RCC 7860 (cell line): ENCODE data around the gene CNTN5.
"Not testable (repeated sequence)": the region's sequence is repeated elsewhere in the genome, so short reads cannot be mapped to it uniquely, and the experiment has no call there.

Source experiments
- DNase-seq: peaks from one replicate; pipeline ENCODE4 v3.0.0-alpha.2; 2015; ENCODE audit warnings: low spot score
- FAIRE-seq: peaks from 2 replicates; lab custom pipeline; 2012; peaks lifted over from hg19 to GRCh38; lab: Jason Lieb, UNC

The CNTN5 gene

DNA sequence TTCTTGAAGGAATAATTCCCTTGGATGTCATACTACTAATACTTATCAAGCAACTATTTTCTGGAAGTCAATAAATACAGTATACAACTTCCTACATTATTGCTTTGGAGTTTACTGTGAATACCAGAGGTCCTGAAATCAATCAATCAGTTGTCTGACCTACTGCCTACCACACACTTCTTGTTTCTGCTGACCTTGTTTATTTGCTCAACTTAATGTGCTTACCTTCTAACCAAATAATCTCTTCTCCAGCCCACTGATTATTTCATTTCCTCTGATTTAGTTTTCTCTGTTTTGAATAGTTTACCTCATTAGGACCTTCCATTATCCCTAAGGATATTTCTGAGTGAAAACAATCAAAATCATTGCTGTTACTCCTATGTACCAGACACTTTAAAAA, 1142.7 kb downstream of the CNTN5 start:
- DNase-seq: no peak
- no peak for FAIRE-seq

DNA sequence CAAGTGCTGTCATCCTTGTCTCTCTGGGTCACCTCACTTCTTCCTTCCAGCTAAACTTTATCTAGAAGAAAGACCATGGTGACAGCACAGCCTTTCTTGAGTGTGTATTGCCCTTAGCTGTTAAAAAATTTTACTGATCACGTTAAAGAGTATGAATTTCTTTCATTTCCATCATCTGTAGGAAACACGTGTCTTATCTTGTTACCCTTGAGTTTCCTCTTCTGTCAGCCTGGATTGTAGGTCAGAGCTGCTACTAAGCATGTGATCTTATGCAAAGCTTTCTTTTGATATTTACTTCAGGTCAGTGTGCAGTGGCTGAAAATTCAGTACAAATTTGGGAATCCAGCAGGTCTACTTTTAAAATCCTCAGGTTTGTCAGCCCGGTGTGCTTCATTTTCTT, 1154.1 kb downstream of the CNTN5 start:
- FAIRE-seq (no peak), DNase-seq (no peak)

DNA sequence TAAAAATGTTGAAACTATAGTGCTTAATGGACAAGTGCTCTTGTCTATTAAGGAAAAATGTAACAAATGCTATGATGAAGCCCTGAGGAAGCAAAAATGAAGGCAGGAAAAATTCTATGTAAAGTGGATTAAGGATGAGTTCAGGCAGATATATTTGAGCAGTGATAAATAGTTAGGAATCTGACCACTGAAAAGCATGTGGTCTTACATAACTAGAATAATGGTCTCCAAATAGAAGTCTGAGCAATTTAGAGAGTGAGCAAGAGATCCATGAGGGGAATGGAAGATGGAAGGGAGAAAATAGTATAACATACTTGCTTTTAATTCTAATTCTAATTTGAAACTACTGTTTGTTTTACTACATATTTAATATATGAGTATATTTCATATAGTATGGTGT, 1155.7 kb downstream of the CNTN5 start:
- no peak for DNase-seq
- FAIRE-seq: no peak

DNA sequence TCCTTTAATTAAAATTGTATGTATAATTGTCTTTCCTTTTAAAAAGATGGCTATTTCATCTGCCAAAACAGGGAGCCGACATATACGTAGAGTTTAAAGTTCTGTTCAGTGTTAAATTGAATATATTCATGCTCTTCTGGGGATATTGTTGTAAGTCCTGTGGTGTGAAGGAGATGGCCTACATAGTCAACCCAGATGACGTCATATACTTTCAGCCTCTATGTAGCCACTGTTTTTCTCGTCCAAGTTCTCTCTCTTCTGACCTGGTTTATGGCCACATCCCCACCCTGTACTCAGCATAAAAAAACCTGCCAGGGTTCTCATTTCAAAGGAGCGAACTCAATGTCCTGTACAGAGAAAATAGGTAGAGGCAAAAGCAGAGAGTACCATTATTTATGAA, 1156.9 kb downstream of the CNTN5 start:
- DNase-seq (no peak), FAIRE-seq (no peak)

DNA sequence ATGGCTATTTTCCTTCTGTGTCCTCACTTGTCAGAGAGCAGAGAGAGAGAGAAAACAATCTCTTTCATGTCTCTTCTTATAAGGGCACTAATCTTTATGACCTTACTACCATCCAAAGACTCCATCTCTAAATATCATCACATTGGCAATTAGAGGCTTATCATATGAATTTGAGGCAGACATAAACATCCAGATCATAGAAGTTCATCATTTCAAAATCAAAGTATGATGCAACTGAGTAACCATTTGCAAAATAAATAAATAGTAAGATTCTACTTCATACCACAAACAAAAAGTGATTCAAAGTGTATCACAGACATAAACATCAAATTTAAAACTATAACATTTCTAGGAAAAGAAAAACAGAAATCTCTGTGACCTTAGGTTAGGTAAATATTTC, 1161.6 kb downstream of the CNTN5 start:
- no peak for FAIRE-seq

DNA sequence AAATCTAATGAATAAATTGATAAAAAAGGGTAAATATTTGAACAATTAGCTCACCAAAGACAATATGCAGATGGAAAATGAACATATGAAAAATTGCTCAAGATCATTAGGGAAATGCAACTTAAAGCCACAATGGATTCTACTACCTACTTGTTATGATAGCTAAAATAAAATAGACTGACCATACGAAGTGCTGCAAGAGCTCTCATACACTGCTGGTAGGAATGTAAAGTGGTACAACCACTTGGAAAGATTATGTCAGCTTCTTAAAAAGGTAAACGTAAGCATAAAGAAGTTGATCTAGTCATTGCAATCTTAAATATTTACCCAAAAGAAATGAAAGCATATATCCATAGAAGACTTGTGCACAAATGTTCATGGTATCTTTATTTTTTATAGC, 1162.2 kb downstream of the CNTN5 start:
- FAIRE-seq (no peak), DNase-seq (no peak)

More for the DNA sequence above, 1161.6 kb downstream of the CNTN5 start:
- no peak for DNase-seq

DNA sequence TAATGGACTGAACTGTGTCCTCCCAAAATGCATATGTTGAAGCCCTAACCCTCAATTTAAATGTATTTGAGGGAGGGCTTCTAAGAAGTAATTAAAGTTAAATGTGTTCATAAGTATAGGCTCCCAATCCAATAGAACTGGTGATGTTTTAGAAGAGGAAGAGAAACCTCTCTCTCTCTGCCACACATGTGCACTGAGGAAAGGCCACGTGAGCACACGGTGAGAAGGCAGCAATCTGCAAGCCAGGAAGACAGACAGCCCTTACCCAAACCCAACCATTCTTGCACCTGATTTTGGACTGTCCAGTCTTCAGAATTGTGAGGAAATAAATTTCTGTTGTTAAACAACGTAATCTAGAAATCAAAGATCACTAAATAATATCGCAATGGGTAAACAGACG, 1164.8 kb downstream of the CNTN5 start:
- no peak for DNase-seq
- FAIRE-seq: no peak

DNA sequence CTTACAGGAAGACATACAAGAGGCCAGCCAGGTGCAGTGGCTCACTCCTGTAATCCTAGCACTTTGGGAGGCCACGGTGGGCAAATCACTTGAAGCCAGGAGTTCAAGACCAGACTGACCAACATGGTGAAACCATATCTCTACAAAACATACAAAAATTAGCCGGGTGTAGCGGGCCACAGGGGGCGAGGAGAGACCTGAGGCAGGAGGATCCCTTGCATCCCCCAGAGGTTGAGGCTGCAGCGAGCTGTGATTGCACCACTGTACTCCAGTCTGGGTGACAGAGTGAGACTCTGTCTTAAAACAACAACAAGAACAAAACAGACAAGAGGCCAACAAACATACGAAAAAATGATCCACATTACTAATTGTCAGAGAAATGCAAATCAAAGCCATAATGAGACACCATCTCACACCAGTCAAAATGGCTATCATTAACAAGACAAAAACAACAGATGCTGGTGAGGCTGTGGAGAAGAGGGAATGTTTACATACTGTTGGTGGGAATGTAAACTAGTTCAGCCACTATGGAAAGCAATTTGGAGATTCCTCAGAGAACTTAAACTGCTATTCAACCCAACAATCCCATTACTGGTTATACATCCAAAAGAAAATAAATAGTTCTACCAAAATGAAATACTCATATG, 1167.5 kb downstream of the CNTN5 start:
- DNase-seq: no peak
- FAIRE-seq: no peak

DNA sequence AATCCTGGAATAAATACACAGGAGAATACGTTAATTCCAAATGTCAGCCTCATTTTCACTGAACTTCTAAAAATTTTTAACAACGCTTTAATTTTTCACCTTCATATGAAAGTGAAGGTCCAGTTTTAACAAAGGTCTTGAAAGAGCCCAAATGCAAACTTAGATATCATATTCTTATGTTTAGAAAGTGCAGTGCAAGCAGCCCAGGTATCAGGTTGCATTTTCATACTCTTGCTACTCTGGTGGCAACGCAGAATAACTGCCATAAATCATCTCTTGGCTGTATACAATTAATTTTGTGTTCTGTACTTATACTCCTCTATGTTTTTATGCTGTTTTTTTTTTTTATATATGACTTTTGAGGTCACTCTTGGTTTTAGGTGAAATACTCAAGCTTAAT, 1169.6 kb downstream of the CNTN5 start:
- DNase-seq (no peak), FAIRE-seq (no peak)

DNA sequence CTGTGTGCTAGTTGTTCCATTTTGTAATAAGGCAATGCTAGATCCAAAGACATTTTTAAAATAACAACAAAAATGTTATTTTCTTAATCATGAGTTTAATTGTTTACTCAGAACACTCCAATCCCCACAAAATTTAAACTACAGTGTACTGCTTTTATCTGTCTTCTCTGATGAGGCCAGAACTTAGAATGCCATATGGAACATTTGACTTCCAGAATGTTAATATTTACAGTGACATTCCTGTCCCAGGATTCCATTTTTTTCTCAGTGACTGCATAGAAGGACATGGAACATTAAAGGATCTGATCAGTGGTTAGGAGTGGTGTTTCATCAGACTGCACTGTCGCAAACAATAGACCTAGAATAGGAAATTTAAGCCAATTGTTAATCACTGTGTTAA, 1171.4 kb downstream of the CNTN5 start:
- DNase-seq: no peak
- no peak for FAIRE-seq

DNA sequence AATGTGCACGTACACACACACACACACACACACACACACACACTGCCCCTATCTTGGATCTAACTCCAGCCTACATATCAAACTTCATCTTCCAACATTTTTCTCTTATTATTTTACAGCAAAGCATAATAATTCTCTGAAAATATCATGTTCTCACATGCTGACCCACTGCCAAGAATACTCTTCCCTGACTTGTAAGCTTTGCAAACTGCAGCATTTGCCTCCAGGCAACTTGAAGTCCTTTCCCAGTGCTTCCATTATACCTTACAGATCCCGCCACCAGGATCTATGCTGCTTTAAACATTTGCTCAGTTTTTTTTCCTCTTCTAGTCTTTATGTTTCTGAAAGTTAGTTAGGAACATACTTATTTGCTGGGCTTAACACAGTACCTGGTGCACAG, 1183.0 kb downstream of the CNTN5 start:
- DNase-seq (no peak), FAIRE-seq (no peak)

DNA sequence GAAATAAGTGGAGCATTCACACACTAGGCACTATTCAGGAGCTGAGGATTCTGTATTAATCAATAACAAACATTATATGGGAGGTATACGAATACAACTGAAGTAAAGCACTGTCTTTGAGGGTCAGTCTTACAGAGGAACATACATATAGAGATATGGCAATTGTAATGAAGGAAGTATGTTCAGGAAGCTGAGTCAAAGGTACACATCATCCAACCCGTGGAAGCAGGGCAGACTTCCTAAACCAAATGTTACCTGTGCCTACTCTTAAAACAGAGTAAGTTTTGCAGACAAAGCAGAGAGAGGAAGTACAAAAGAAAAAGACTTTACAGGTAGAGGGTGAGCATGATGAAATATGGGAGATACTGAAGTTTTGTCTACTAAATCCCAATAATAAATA, 1185.2 kb downstream of the CNTN5 start:
- FAIRE-seq (no peak), DNase-seq (no peak)

DNA sequence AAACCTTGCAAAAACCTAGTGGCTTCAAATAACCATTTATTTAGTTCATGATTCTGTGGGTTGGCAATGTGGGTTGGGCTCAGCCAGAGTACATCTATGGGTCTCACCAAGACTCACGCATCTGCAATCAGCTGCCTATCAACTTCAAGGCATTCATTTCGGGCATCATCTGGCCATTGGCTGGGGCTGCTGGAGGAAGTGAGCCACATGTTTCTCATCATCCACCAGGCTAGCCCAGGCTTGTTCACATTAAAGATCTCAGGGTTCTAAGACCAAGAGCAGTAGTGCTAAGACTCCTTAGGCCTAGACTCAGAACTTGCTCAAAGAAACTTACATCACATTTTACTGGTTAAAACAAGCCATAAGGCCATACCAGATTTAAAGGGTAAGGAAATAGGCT, 1187.5 kb downstream of the CNTN5 start:
- no peak for FAIRE-seq

DNA sequence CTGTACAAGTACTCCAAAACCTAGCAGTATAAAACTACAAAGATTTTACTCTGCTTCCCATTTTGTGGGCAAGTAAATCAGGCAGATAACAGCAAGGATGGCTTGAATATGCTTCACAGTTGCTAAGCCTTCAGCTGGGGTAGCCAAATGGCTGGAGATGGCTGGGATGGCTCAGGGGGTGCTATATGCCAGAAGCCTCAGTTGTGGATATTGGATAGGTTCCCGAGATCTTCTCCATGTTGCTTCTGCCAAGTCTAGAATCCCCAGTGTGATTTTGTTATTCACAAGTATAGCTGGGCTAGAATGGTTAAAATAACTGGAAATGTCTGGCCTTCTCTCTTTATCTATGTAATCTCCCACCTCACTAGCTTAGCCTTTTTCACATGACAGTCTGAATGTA, 1194.0 kb downstream of the CNTN5 start:
- DNase-seq: no peak
- FAIRE-seq: no peak

More for the DNA sequence above, 1187.5 kb downstream of the CNTN5 start:
- DNase-seq: no peak

DNA sequence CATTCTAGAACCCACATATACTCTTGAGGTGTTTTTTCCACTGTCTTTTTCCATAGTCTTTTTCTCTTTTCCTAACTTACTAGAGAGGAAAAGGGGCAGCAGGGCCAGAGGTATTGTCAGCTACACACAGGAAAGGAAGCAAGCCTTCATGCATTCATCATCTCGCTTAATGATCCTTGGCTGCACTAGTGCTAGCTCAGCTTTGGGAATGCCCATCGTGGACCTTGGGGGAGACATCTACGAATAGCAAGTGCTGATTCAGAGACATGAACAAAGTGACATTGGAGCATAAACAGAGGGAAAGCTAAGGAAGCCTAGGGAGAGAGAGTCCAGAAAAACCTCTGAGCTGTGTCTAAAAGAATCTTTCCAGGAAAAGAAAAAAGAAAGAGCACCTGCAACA, 1200.1 kb downstream of the CNTN5 start:
- no peak for FAIRE-seq
- no peak for DNase-seq

DNA sequence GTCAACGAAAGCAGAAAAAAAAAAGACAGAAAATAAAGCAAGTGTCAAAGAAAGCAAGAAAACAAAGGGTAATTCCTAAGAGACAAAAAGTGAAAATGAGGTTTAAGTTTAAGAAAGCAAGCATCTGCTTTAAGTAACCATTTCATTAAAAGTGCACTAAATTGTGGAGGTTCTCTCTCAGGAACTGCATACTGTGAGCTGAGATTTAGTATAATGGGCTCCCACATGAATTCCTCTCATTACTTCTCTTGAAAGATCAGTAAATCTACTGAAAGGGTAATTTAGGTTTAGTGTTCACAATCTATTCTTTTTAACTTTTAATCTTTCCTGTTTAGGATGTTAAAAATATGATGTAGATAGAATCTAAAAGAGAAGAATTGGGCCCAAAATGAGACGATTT, 1201.0 kb downstream of the CNTN5 start:
- DNase-seq (no peak), FAIRE-seq (no peak)

DNA sequence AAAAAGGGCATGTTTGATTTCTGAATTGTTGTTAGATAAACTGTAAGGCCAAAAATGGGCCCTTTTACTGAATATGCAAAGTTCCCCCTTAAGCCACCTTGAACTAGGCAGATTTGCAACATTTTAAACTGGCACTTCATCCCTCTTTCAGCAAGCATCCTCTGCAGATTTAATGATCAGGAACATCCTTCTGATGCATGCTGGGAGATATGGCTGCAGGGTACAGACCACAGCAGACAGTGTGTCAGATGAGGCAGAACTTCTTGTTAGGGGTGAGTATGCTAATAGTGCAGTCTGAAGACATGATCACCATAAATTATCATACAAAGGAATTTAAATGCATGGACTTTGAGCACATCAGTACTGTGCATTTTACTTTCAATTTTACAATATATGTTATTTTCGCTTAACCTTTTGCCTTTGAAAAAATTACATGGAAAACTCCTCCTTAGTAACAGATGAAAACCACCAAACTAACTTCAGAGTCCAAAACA, 1203.8 kb downstream of the CNTN5 start:
- FAIRE-seq: no peak
- no peak for DNase-seq

DNA sequence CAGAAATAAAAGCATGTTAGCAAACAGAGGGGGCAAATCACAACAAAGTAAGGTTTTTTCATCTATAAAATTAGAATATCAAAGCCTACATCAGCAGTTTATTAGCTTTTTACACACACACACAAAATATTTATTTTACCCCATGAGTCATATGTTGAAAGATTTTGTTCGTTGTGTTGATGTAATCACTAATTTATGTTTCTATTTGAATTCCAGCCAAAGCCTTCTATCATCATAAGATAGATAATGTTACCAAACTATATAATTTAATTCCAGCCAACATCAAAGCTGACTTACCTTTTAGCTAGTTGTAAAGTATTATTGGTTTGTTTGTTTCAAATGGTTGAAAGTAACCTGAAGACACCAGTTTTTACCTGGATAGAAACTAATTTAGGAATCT, 1208.3 kb downstream of the CNTN5 start:
- no peak for FAIRE-seq
- no peak for DNase-seq

DNA sequence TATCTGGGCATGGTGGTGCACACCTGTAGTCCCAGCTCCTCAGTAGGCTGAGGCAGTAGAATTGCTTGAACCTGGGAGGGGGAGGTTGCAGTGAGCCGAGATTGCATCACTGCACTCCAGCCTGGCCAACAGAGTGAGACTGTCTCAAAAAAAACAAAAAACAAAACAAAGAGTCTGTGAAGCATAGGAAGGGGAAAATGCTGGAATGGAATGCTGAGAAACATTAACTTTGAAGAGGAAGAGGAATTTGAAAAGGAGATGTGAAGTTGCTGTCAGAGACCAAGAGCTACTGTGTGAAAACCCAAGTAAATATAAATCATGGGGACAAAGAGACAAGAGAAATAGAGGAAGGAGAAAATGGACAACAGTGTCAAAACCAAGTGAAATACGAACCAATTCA, 1211.3 kb downstream of the CNTN5 start:
- no peak for FAIRE-seq

DNA sequence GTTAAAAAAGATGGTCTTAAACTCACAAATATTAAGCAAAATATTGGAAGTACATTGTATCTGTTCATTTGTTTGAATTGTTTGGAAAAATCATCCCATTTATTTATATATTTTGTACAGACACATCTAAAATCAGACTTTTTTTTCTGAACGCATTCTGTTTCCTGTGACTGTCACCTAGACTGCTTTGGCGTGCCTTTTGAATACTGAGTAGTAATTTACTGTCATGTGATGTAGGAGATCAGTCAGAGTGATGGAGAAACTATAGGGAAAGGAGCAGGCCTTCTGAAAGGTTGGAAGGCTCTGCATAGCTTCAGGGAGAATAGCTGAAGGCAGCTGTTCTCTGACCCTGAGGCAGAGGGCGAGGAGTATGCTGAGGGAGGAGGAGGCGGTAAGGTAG, 1214.3 kb downstream of the CNTN5 start:
- no peak for FAIRE-seq

More for the DNA sequence above, 1211.3 kb downstream of the CNTN5 start:
- DNase-seq: no peak

DNA sequence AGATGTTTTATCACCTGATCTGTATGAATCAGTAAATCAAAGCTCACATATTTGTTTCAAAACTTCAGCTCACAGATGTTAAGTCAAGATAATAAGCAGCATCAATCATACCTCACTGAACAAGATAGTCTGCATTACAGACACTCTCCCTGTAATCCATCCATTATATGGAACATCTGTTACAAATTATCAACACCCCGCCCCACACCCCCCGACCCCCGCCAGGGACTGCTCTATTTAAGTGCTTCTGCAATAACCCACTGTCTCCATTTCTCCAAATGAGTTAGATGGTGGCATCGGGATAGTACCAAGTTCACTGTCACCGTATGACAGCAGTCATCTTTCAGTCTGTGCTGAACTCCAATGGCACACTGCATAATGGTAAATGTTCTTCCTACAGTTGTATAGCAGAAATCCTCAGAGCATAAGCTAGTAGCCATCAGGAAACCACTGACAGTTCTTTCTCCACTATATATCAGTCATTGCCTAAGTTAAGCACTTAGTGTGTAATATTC, 1219.3 kb downstream of the CNTN5 start:
- FAIRE-seq: no peak
- no peak for DNase-seq

More for the DNA sequence above, 1214.3 kb downstream of the CNTN5 start:
- DNase-seq: no peak

DNA sequence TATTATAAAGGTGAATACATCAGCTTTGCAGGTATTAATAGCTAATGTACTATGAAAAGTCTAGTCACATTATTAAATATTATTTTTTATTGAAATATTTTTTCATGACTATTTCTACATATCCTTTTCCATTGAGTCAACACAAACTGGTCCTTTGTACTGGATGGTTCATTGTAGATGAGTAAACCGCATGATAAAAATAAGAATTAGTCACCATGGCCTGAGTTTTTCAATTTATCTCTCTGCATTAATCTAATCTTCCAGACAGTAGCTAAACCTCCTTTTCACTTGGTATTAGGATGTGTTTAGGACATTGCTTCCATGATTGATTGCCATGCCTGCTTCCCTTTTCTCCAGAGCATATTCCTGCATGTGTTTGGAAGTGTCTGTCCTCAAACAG, 1227.0 kb downstream of the CNTN5 start:
- FAIRE-seq (no peak), DNase-seq (no peak)

DNA sequence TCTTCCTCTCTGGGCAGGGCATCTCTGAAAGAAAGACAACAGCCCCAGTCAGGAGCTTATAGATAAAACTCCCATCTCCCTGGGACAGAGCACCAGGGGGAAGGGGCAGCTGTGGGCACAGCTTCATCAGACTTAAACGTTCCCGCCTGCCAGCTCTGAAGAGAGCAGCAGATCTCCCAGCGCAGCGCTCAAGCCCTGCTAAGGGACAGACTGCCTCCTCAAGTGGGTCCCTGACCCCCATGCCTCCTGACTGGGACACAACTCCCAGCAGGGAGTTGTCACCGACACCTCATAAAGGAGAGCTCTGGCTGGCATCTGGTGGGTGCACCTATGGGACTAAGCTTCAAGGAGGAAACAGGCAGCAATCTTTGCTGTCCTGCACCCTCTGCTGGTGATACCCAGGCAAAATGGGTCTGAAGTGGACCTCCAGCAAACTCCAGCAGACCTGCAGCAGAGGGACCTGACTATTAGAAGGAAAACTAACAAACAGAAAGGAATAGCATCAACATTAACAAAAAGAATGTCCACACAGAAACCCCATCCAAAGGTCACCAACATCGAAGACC, 1236.6 kb downstream of the CNTN5 start:
- DNase-seq, FAIRE-seq: not testable (repeated sequence)
